Measurements from ENCODE around the gene MRPL23. TPM values are rescaled to one million over a fixed set of nuclear protein-coding genes. Genes with fewer than 3 reads are reported as not detected.

The MRPL23 gene
- total RNA-seq, 1 experiment from 2014 or later, result 109 TPM

GRCh38 chr11:1969035-1969434, 21.9 kb downstream of the MRPL23 start:
- no peak overlapping the region for H3K4me2 ChIP-seq (ENCODE audit: low read length)
- no peaks in the 10 kb centered on the region for H3K9me2 ChIP-seq (ENCODE audit: insufficient read depth)
- H3K36me3 ChIP-seq (ENCODE audit: control insufficient read depth in 1 of 2, insufficient read depth in 2 of 2, low read length in 2 of 2), result no peaks in the 10 kb centered on the region
- TF ChIP-seq EGR1 (IDR thresholded peaks at IDR 0.05; ENCODE audit: low read depth), result no peak
- no peak for TF ChIP-seq JUND (IDR thresholded peaks at IDR 0.05)
- TF ChIP-seq ZNF274 (IDR thresholded peaks at IDR 0.05; ENCODE audit: low read depth, low read length), result no peak
- TF ChIP-seq MAX (IDR thresholded peaks at IDR 0.05), result no peak
- no peak for TF ChIP-seq SP1 (IDR thresholded peaks at IDR 0.05; ENCODE audit: low read depth)
- TF ChIP-seq SIN3A (IDR thresholded peaks at IDR 0.05; ENCODE audit: low read depth), result no peak
- TF ChIP-seq CEBPB (IDR thresholded peaks at IDR 0.05; ENCODE audit: low read depth), result no peak
- TF ChIP-seq SRF (IDR thresholded peaks at IDR 0.05; ENCODE audit: low read depth), result no peak
- TF ChIP-seq POLR2AphosphoS5 (IDR thresholded peaks at IDR 0.05; ENCODE audit: low read depth, low read length), result no peak
- no peak for TF ChIP-seq CTCF (IDR thresholded peaks at IDR 0.05 in 2 of 3, conservative IDR thresholded peaks at IDR 0.05 in 1 of 3; ENCODE audit: borderline replicate concordance in 1 of 3, insufficient read depth in 1 of 3, low read depth in 2 of 3, low read length in 2 of 3)
- no peak for TF ChIP-seq FOSL1 (IDR thresholded peaks at IDR 0.05; ENCODE audit: low read depth)
- no peak for TF ChIP-seq ATF3 (IDR thresholded peaks at IDR 0.05)
- no peak for TF ChIP-seq ELF1 (IDR thresholded peaks at IDR 0.05; ENCODE audit: borderline replicate concordance, low read depth)
- H3K27ac ChIP-seq (ENCODE audit: low read depth, low read length), result no peak overlapping the region
- no peak overlapping the region for H2AFZ ChIP-seq (ENCODE audit: low read depth, low read length, poor library complexity, severe bottlenecking)
- no TSS peak for BruUV-seq (replicated peaks)
- ATAC-seq (peak; percentile 84), DNase-seq (ENCODE audit: low read depth, low spot score) (no peak)
- no peak overlapping the region for H3K9ac ChIP-seq (ENCODE audit: low read length)
- no peaks in the 10 kb centered on the region for H3K9me3 ChIP-seq (ENCODE audit: control insufficient read depth in 1 of 2, insufficient read depth in 1 of 2, low read depth in 1 of 2, low read length in 2 of 2)
- intact Hi-C loops (cut with micrococcal nuclease), result no loop called here
- RAD21 ChIA-PET (ENCODE audit: low non-redundant PET in 1 of 2, low total read pairs in 2 of 2, uncharacterized antibody in 2 of 2, unreplicated experiment in 2 of 2), result no interaction called here
- POLR2A ChIA-PET, result no interaction called here
- H3K4me1 ChIP-seq (ENCODE audit: control insufficient read depth in 1 of 2, insufficient read depth in 2 of 2, low read length in 2 of 2), result no peaks in the 10 kb centered on the region
- no peak overlapping the region for H3K4me3 ChIP-seq (replicated peaks in 1 of 2; ENCODE audit: low read depth in 1 of 2, low read length in 2 of 2)
- CTCF ChIA-PET, result interaction anchor here (0.7 kb wide), 1 partner anchor 182 kb away, joined by 3 read pairs; no protein-coding TSS in a partner anchor
- H3K27me3 ChIP-seq (ENCODE audit: insufficient read depth, low read length), result no peaks in the 10 kb centered on the region
- H3K79me2 ChIP-seq (ENCODE audit: insufficient read depth, low read length), result no peaks in the 10 kb centered on the region
- H4K20me1 ChIP-seq (ENCODE audit: insufficient read depth), result no peaks in the 10 kb centered on the region

All from HCT116 (cell line).